ENCODE data around the gene RTL9.

RTL9 gene

GRCh38 chrX:110399966-110400365 lies 41.3 kb downstream of the RTL9 start:
- Histone ChIP-seq H4K20me1 (ENCODE audit: insufficient read depth, low read length) (no peaks in the 10 kb centered on the region), H3K27ac (ENCODE audit: low read length) (no peak overlapping the region), H3K27me3 (ENCODE audit: insufficient read depth, low read length, poor library complexity) (no peaks in the 10 kb centered on the region), H3K4me3 (ENCODE audit: low read depth in 1 of 2, low read length in 2 of 2) (no peak overlapping the region), H3K4me1 (ENCODE audit: insufficient read depth, low read length) (no peaks in the 10 kb centered on the region), H3K9ac (ENCODE audit: low read depth, low read length) (no peak overlapping the region), H3K4me2 (ENCODE audit: insufficient read depth, low read length) (no peak overlapping the region), H3K79me2 (ENCODE audit: insufficient read depth, low read length) (no peaks in the 10 kb centered on the region), H3K9me3 (ENCODE audit: insufficient read depth, low read length, severe bottlenecking) (no peaks in the 10 kb centered on the region), H3K36me3 (ENCODE audit: insufficient read depth, low read length) (no peaks in the 10 kb centered on the region), H2AFZ (ENCODE audit: low read depth, low read length) (no peak overlapping the region)
- no peak for TF ChIP-seq CTCF (IDR thresholded peaks at IDR 0.05; ENCODE audit: borderline replicate concordance, extremely low read depth, low read length, poor library complexity, severe bottlenecking)
- TF ChIP-seq EZH2 (IDR thresholded peaks at IDR 0.05; ENCODE audit: borderline replicate concordance, low read depth, low read length, severe bottlenecking): no peak
- DNase-seq (no peak), ATAC-seq (ENCODE audit: insufficient read depth, low read depth) (no peak)

GRCh38 chrX:110401135-110401534 lies 42.5 kb downstream of the RTL9 start:
- no peaks in the 10 kb centered on the region for H3K4me1 ChIP-seq (ENCODE audit: insufficient read depth, low read length)
- no peak overlapping the region for H3K9ac ChIP-seq (ENCODE audit: low read depth, low read length)
- no peak overlapping the region for H3K27ac ChIP-seq (ENCODE audit: low read length)
- H3K27me3 ChIP-seq (ENCODE audit: insufficient read depth, low read length, poor library complexity): no peaks in the 10 kb centered on the region
- ATAC-seq (ENCODE audit: insufficient read depth, low read depth) (no peak), DNase-seq (no peak)
- H3K4me2 ChIP-seq (ENCODE audit: insufficient read depth, low read length): no peak overlapping the region
- H4K20me1 ChIP-seq (ENCODE audit: insufficient read depth, low read length): no peaks in the 10 kb centered on the region
- TF ChIP-seq EZH2 (IDR thresholded peaks at IDR 0.05; ENCODE audit: borderline replicate concordance, low read depth, low read length, severe bottlenecking): no peak
- TF ChIP-seq CTCF (IDR thresholded peaks at IDR 0.05; ENCODE audit: borderline replicate concordance, extremely low read depth, low read length, poor library complexity, severe bottlenecking): no peak
- H3K36me3 ChIP-seq (ENCODE audit: insufficient read depth, low read length): no peaks in the 10 kb centered on the region
- no peaks in the 10 kb centered on the region for H3K9me3 ChIP-seq (ENCODE audit: insufficient read depth, low read length, severe bottlenecking)
- H3K4me3 ChIP-seq (ENCODE audit: low read depth in 1 of 2, low read length in 2 of 2): no peak overlapping the region
- no peak overlapping the region for H2AFZ ChIP-seq (ENCODE audit: low read depth, low read length)
- no peaks in the 10 kb centered on the region for H3K79me2 ChIP-seq (ENCODE audit: insufficient read depth, low read length)

GRCh38 chrX:110402091-110402849 lies 43.6 kb downstream of the RTL9 start:
- TF ChIP-seq EZH2 (IDR thresholded peaks at IDR 0.05; ENCODE audit: borderline replicate concordance, low read depth, low read length, severe bottlenecking): no peak
- TF ChIP-seq CTCF (IDR thresholded peaks at IDR 0.05; ENCODE audit: borderline replicate concordance, extremely low read depth, low read length, poor library complexity, severe bottlenecking): no peak
- no peaks in the 10 kb centered on the region for H3K4me1 ChIP-seq (ENCODE audit: insufficient read depth, low read length)
- H3K27ac ChIP-seq (ENCODE audit: low read length): no peak overlapping the region
- H3K27me3 ChIP-seq (ENCODE audit: insufficient read depth, low read length, poor library complexity): no peaks in the 10 kb centered on the region
- ATAC-seq (ENCODE audit: insufficient read depth, low read depth): no peak
- H4K20me1 ChIP-seq (ENCODE audit: insufficient read depth, low read length): no peaks in the 10 kb centered on the region
- no peaks in the 10 kb centered on the region for H3K79me2 ChIP-seq (ENCODE audit: insufficient read depth, low read length)
- H2AFZ ChIP-seq (ENCODE audit: low read depth, low read length): no peak overlapping the region
- no peak overlapping the region for H3K9ac ChIP-seq (ENCODE audit: low read depth, low read length)
- no peaks in the 10 kb centered on the region for H3K9me3 ChIP-seq (ENCODE audit: insufficient read depth, low read length, severe bottlenecking)
- no peak for DNase-seq
- H3K36me3 ChIP-seq (ENCODE audit: insufficient read depth, low read length): no peaks in the 10 kb centered on the region
- no peak overlapping the region for H3K4me3 ChIP-seq (ENCODE audit: low read depth in 1 of 2, low read length in 2 of 2)
- no peak overlapping the region for H3K4me2 ChIP-seq (ENCODE audit: insufficient read depth, low read length)

Measured in DND-41 (cell line).